Progenitor cell of endocrine pancreas (in vitro differentiated cells): ENCODE results near the gene GGPS1. TPM values are rescaled to one million over a fixed set of nuclear protein-coding genes. Genes with fewer than 3 reads are reported as not detected.

Source experiments
- DNase-seq: peaks from one replicate; pipeline ENCODE4 v3.0.0; 2021; ENCODE audit warnings: low spot score; ENCODE audit not compliant: unreplicated experiment
- H3K27ac Mint-ChIP-seq: 2 replicates; pipeline ENCODE4 v1.8.0; 2021; ENCODE audit warnings: mild to moderate bottlenecking, moderate library complexity, mixed read lengths
- H3K27me3 Mint-ChIP-seq: 2 replicates; pipeline ENCODE4 v1.8.0; 2021; ENCODE audit warnings: mixed read lengths
- H3K36me3 Mint-ChIP-seq: 2 replicates; pipeline ENCODE4 v1.8.0; 2022; ENCODE audit warnings: mixed read lengths; ENCODE audit not compliant: insufficient read depth
- H3K4me1 Mint-ChIP-seq: 2 replicates; pipeline ENCODE4 v1.8.0; 2021; ENCODE audit warnings: low read depth, mixed read lengths
- H3K4me3 Mint-ChIP-seq: 2 replicates; pipeline ENCODE4 v1.8.0; 2021; ENCODE audit warnings: low read depth, mild to moderate bottlenecking, moderate library complexity, mixed read lengths
- H3K9me3 Mint-ChIP-seq: 2 replicates; pipeline ENCODE4 v1.8.0; 2021; ENCODE audit warnings: low read depth, mixed read lengths
- total RNA-seq: library from RNA; stranded (reverse); gene quantifications from 2 replicates; pipeline ENCODE4 v1.2.1, GENCODE V29; 2021
- TF ChIP-seq, protein P1 (sequence below): fragments of 200-600 bp; sonication (generic); IDR thresholded peaks from one replicate; pipeline ENCODE4 v1.5.0; 2021; ENCODE audit warnings: antibody characterized with exemption, mild to moderate bottlenecking; ENCODE audit not compliant: unreplicated experiment

GGPS1 gene
- total RNA-seq, 1 donor from 2014 or later: 50.6 TPM

DNA sequence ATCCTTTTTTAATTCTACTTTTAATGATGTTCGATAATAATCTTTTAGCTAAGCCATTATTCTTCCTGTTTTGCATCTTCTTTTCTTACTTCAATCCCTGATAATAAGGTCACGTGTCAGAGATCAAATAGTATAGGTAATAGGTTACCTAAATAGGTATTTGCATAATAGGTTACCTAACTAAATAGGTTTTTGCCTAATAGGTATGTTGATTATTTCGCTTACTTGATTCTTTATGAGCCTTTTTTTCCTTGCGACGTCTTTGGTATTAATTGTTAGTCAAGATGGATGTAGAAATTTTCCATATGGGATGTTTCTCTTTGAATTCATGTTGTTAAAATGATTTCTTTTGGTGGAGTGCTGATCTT lies 2.5 kb downstream of the GGPS1 start:
- Mint-ChIP-seq H3K4me1 (peaks cover 14% of the 10 kb centered on the region), H3K27ac (no peak overlapping the region), H3K36me3 (peaks cover 5% of the 10 kb centered on the region), H3K9me3 (no peaks in the 10 kb centered on the region), H3K27me3 (no peaks in the 10 kb centered on the region), H3K4me3 (no peak overlapping the region)
- TF ChIP-seq, protein P1, sequence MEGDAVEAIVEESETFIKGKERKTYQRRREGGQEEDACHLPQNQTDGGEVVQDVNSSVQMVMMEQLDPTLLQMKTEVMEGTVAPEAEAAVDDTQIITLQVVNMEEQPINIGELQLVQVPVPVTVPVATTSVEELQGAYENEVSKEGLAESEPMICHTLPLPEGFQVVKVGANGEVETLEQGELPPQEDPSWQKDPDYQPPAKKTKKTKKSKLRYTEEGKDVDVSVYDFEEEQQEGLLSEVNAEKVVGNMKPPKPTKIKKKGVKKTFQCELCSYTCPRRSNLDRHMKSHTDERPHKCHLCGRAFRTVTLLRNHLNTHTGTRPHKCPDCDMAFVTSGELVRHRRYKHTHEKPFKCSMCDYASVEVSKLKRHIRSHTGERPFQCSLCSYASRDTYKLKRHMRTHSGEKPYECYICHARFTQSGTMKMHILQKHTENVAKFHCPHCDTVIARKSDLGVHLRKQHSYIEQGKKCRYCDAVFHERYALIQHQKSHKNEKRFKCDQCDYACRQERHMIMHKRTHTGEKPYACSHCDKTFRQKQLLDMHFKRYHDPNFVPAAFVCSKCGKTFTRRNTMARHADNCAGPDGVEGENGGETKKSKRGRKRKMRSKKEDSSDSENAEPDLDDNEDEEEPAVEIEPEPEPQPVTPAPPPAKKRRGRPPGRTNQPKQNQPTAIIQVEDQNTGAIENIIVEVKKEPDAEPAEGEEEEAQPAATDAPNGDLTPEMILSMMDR: no peak
- DNase-seq: no peak

DNA sequence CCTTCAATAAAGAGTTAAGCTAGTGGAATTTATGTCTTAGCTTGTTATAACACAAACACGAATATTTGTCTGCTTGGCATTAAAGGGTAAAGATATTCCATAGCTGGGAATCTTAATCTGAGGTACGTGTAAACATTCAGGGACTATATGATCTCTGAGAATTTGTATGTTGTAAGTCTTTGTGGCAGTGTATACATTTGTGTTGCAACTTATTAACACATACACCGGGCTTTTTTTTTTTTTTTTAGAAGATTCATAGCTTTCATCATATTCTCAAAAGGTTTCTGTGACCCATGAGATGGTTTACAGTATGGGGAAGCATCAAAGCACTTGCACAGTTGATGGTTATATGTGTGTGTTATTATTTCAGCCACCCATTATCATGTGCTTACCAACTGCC lies 3.0 kb downstream of the GGPS1 start:
- Mint-ChIP-seq H3K4me3 (no peak overlapping the region), H3K27ac (no peak overlapping the region)

DNA sequence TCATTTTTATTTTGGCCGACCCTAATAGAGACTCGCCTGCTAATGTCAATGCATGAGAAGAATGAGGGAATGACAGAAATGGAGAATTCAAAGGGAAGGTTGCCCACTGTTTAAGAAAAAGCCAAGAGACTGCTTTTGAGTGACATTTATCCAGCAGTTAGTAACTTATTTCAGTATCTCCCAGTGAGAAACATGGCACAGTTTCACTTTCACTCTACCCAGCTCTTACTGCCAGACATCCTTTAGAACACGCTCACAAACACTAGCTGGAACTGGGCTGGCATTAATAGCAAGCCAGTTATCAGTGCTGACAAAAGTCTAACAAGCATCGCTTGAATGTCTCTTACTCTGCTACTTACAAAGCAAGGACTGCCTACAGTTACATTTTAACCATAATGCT lies 8.5 kb downstream of the GGPS1 start:
- Mint-ChIP-seq H3K4me3 (no peak overlapping the region), H3K27ac (peak overlapping the region; percentile 19), H3K4me1 (peaks cover 8% of the 10 kb centered on the region), H3K9me3 (no peaks in the 10 kb centered on the region), H3K36me3 (peaks cover 13% of the 10 kb centered on the region), H3K27me3 (no peaks in the 10 kb centered on the region)
- TF ChIP-seq, protein P1: no peak
- no peak for DNase-seq

More for the DNA sequence above, 3.0 kb downstream of the GGPS1 start:
- no peaks in the 10 kb centered on the region for H3K27me3 Mint-ChIP-seq
- TF ChIP-seq, protein P1: no peak
- no peak for DNase-seq
- no peaks in the 10 kb centered on the region for H3K9me3 Mint-ChIP-seq
- peaks cover 7% of the 10 kb centered on the region for H3K36me3 Mint-ChIP-seq
- peaks cover 11% of the 10 kb centered on the region for H3K4me1 Mint-ChIP-seq

DNA sequence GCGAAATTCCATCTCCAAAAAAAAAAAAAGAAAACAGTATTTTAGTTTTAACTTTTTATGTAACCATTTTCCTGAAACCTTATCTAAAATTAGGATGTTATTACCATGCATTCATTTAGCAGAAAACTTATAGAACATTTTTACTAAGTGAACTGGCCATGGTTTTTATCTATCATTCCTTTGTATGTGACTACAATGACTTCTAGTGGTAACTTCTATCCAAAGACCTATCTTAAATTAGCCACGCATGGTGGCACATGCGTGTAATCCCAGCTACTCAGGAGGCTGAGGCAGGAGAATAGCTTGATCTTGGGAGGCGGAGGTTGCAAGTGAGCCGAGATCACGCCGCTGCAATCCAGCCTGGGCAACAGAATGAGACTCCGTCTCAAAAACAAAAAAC lies 11.4 kb downstream of the GGPS1 start:
- no peak for DNase-seq
- no peaks in the 10 kb centered on the region for H3K9me3 Mint-ChIP-seq
- H3K4me1 Mint-ChIP-seq: peaks cover 2% of the 10 kb centered on the region
- H3K36me3 Mint-ChIP-seq: peaks cover 24% of the 10 kb centered on the region
- no peak overlapping the region for H3K4me3 Mint-ChIP-seq
- TF ChIP-seq, protein P1: no peak
- H3K27me3 Mint-ChIP-seq: no peaks in the 10 kb centered on the region
- peak overlapping the region; percentile 82 for H3K27ac Mint-ChIP-seq

DNA sequence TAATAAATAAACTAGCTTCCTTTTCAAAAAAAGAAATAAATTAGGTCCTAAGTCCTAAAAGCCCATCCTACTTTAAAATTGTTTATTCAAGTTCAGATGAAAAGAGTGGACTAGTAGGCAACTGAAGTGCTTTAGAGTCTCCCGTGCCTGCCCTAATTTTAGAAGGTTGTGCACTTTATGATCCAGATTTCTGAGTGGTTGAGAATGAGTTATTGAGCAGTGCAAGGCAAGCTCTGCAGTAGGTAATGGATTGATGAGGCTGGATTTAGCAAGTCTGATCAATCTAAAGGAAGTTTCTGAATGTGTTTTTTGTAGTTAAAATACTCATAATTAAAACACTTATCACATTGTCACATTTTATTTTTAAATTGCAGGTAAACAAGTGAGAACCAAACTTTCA lies 13.0 kb downstream of the GGPS1 start:
- H3K27me3 Mint-ChIP-seq: no peaks in the 10 kb centered on the region
- TF ChIP-seq, protein P1: no peak
- no peak for DNase-seq
- H3K9me3 Mint-ChIP-seq: no peaks in the 10 kb centered on the region
- peaks cover 22% of the 10 kb centered on the region for H3K36me3 Mint-ChIP-seq
- H3K27ac Mint-ChIP-seq: no peak overlapping the region
- H3K4me3 Mint-ChIP-seq: no peak overlapping the region
- H3K4me1 Mint-ChIP-seq: peaks cover 5% of the 10 kb centered on the region
